Superior temporal gyrus (tissue), 1 donor: ENCODE data around the gene RMI1.
"Not testable (repeated sequence)": the region's sequence is repeated elsewhere in the genome, so short reads cannot be mapped to it uniquely, and the experiment has no call there.

Experiments
- DNase-seq: peaks from one replicate; pipeline ENCODE4 v3.0.0-alpha.2; 2016; ENCODE audit errors: extremely low spot score

RMI1 gene

DNA sequence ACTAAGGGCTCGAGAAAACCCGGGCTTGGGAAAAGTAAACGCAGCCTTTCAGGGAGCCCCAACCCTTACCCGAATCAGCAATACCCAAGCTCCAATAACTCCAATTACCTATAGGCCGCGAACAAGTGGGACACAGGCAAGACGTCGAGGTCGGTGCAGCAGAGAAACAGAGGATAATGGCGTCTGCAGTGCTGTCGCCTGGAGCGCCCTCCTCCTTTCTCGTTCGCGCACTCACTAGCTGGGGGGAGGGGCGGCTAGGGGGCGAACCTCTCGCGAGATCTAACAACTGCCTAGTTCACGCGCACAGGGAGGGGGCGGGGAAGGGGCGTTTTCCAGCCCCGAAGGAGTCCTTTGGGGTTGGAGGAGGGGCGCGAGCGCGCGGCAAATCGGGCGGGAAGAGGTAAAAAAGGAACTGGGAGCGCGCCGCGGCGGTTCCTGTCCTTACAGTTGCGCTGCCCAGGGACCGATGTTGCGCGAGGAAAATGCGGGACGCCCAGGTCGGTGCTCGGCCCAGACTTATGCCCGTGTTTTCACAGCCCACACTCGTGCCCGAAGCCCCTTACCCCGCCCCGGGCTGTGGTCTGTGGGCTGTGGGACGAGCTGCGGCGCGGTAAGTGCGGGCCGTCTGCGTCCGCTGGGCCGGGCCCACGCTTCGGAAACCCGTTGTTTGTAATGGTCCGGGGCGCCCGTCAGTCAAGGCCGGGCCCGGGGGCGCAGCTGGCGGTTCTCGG, at the start of gene RMI1:
RMI1 (plus strand) TSS at position 411 of the 731 bp plus-strand sequence. CDS start 20,182 bp downstream, outside the sequence.
- DNase-seq, result peak; percentile 95

DNA sequence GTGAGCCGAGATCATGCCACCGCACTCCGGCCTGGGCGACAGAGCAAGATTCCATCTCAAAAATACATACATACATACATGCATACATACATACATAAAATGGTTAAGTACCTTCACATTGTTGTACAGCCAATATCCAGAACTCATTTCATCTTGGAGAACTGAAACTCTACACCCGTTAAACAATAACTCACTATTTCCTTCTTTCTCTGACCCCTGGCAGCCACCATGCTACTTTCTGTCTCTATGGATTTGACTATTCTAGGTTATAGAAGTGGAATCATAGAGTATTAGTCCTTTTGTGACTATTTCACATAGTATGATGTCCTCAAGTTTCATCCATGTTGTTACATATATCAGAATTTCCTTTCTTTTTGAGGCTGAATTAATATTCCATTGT, 49.7 kb upstream of the RMI1 start:
- DNase-seq, result no peak

DNA sequence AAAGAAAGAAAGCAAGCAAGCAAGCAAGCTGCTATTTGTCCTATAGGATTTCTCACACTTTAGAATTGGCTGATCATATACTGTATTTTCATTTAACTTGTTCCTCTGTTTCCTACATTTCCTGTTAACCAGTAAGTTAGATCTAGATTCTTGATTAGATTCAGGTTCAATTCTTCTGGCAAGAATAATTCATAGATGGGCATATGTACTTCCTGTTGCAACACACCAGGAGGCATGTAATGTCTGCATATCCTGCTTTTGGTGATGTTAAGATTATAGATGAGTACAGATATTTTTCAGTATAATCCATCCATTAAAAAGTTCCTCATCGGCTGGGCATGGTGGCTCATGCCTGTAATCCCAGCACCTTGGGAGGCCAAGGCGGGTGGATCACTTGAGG, 48.6 kb upstream of the RMI1 start:
- DNase-seq, result no peak

DNA sequence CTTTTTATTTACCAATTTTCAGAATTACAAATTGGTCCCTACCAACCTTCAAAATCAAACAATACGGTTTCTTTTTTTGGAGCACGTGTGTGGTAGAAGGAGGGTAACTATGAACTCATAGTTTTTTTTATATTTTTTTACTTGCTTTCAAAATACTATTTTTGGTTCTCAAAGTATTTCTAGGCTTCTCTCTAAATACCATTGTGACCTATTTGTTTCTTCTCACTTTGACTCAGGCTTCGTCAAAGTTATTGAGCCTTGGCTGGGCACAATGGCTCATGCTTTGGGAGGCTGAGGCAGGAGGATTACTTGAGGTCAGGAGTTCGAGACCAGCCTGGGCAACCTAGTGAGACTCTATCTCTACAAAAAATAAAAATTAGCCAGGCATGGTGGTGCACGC, 47.8 kb upstream of the RMI1 start:
- DNase-seq, result no peak

DNA sequence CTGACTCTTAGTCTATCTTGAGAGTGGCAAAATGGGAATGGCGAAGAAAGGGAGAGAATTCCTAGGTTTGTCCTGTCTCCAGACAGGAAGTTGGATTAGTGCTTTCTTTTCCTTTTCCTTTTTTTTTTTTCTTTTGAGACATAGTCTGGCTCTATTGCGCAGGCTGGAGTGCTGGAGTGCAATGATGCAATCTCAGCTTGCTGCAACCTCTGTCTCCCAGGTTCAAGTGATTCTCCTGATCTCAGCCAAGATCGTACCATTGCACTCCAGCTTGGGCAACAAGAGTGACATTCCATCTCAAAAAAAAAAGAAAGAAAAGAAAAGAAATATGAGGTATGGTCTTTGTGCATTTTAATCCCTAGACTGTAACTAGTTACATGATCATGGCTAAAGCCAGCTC, 46.8 kb upstream of the RMI1 start:
- DNase-seq, result no peak

DNA sequence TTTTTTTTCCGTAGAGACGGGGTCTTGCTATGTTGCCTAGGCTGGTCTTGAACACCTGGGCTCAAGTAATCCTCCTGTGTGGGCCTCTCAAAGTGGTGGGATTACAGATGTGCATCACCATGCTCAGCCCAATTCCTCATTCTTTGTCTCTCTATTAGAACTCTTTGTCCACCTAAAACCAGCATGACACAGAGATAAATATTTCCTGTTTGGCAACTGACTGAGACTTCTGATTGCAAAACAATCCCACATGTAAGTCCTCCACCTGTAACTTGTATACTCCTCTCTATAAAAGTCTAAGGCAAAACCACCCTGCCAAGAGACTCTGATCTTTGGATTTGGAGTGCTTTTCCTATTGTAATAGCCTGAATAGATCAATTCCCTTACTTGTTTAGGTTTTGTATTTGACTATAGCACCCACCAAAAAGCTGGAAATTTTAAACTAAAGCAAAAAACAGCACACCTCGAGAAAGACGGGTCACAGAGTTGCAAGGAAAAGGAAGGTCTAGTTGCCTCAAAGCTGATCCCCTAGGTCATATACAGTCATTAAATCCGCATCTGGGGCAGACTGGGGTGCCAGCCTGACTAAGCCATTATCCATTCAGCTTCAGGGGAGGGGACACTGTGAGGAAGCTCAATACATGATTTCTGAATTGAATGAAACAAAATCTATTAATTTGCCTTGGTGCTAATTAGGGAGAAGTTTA, 45.9 kb upstream of the RMI1 start:
- no peak for DNase-seq

DNA sequence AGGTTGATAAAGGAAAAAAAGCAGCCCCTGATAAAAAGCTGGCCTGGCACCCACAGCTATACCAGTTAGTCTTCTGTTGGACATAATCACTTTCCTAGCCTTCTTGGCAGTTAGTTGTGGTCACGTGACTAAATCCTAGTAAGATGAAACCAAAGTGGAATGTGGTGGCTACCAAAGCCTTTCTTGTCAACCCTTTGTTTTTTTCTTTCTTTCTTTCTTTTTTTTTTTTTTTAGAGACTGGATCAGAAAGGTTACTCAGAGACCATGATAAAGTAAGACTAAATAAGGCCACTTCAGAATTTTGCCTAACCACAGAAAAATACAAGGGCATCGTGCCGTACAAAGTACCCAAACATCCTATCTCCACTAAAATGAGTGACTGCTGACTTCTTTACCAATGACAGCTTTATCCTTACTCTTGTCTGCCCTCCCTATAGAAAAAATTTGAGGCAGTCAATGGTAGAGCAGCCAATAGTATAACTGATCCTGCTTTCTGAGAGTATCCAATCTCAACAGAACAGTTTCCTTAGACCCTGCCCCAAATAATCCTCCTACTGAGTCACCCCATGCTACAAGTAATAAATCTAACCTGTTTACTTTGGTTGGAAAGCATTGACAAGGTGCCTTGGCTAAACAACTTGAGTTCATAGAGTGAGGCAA, 45.2 kb upstream of the RMI1 start:
- no peak for DNase-seq

DNA sequence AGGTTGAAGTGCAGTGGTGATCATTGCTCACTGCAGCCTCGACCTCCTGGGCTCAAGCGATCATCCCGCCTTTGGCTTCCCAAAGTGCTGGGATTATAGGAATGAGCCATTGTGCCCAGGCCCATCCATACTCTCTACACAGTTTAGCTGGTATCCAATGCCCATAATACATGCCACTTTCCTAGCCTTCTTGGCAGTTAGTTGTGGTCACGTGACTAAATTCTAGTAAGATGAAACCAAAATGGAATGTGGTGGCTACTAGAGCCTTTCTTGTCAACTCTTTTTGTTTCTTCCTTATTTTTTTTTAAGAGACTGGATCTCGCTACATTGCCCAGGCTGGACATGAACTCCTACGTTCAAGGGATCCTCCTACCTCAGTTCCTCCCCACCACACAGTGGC, 44.1 kb upstream of the RMI1 start:
- DNase-seq, result no peak

DNA sequence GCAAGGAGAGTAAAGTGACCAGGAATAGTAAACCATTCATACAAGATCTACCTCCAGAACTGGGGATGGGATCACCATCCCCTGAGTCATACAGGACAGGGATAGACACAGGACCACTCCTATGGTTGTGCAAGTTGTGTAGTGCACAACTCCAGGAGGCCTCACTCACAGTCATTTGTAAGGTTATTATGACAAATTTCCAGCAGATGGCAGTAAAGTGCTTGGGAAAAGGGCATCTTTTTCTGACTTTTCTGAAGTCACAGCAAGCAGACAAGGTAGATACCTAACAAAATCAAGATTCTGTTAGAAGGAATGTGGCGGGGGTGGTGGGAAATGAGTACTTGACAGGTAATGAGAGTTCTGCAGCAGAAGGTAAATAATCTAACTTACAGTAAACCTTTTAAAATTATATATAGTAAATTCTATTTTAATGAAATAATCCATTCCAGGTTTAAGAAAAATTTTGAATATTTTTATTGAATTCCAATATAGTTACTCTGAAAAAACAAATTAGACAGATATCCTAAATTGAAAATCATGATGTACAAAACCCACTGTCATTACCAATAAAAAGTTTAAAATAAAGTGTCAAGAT, 42.6 kb upstream of the RMI1 start:
- peak; percentile 93 for DNase-seq

DNA sequence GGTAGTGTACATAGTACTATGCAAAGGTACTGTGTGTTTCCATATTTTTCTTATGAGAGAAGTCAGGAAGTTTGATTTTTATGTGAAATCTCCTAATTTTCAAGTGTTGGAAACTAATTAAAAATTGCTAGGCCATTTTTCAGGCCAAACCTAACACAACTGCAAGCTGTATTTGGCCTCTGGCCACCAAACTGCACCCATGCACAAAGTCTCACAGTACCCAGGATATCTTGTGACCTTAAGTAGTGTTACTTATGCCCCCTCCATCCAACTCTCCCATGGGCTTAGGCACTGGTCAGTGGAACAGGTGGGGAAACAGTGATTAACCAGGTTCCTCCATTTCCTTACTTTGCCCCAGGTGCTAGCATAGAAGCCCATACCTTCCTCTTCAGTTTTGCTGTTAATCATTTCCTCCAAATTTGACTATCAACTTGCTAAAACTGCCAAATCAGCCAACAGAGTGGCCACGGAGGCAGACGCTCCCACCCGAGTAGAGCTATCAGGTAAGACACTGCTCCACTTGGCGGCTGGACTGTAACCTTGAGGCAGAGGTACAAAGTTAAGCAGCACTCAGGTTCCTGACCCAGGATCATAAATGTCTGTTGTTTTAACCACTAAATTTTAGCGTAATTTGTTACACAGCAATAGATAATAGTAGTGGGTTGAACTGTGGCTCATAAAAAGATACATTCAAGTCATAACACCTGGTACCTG, 39.9 kb upstream of the RMI1 start:
- DNase-seq, result no peak

DNA sequence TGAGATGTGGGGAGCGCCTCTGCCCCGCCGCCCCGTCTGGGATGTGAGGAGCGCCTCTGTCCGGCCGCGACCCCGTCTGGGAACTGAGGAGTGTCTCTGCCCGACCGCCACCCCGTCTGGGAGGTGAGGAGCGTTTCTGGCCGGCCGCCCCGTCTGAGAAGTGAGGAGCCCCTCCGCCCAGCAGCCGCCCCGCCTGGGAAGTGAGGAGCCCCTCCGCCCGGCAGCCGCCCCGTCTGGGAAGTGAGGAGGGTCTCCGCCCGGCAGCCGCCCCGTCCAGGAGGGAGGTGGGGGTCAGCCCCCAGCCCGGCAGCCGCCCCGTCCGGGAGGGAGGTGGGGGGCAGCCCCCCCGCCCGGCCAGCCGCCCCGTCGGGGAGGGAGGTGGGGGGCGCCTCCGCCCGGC, 32.5 kb upstream of the RMI1 start:
- not testable (repeated sequence) for DNase-seq

DNA sequence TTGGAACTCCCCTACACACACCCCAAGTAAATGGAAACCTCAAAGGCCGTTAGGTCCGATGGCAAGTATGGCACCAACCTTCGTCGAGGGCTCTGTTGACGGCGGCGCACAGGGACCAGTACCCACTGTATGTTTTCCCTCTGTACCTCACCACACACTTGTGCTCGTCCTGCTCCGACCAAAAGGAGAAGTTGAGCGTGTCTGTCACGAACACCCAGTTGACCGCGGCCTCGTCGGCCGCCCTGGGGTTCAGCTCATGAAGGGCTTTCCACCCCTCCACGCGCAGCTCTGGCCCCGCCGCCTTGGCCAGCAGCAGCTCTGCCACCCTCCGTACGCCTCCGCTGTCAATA, 24.5 kb upstream of the RMI1 start:
- DNase-seq, result no peak

DNA sequence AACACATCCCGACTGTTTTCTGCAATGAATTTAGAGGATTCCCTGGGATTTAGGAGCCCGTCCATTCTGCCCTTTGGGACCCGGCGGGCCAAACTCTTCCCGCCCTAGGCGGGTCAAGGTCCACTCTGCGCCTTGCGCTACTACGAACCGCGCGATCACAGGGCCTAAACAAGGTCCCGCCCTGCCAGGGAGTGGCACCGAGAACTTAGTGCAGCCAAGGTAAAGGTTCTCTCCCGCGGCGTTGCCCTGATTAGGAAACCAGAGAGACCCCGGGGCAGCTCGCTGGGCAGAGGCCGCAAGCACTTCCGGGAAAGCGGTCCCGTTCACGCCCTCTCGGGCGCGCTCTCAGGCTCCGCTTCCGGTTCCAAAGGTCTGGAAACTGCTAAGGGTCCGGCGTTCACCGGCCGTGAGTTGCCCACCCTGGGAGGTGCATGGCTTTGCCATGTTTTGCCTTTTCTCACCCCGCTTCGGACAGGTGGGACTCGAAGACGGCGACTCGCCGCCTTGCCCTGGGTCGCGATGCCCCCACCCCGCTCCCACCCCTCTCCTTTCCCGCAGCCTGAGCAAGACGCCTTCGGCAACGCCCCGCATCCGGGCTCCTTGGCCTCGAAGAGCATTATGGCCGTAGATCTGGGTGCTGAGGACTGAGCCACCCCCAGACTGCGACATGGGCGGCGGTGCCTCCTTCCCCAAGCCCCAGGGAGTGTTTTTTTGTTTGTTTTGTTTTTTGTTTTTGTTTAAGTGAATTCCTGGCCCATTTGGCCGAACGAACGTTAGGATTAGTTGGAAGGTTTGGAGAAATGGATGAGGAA, 24.0 kb upstream of the RMI1 start:
- DNase-seq, result peak; percentile 81

DNA sequence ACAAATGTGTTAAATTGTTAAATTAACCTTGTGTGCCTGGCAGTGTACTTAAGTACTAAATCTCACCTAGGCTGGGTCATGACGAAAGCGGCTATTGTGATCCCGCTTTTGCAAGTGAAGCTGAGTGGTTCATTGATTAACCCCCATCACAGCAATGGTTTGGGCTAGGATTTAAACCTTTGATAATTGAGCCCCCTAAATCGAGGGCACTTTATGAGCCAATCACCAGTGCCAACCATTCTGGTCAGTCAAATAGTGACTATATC, 23.4 kb upstream of the RMI1 start:
- DNase-seq, result no peak

DNA sequence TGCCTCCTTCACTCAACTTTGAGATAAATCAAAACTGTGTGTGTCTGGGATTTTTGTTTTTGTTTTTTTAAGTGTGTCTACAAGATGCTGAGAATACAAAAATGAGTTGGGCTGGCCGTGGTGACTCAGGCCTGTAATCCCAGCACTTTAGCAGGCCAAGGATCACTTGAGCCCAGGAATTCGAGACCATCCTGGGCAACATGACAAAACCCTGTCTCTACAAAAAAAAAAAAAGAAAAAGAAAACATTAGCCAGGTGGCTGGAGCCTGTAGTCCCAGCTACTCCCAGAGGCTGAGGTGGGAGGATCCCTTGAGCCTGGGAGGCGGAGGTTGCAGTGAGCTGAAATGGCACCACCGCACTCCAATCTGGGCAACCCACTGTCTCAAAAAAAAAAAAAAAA, 21.5 kb upstream of the RMI1 start:
- no peak for DNase-seq

DNA sequence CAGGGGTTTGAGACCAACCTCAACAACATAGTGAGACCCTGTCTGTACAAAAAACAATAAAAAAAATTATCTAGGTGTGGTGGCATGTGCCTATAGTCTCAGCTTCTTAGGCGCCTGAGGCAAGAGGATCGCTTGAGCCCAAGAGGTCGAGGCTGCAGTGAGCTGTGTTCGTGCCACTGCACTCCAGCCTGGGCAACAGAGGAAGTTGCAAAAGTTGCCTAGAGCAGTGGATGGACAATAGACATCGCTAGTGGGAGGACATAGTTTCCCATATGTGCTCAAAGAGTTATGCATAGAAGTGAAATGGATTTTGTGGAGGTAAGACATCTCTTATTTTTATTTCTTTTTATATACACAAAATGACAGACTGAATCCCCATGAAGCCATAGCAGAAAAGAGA, 19.6 kb upstream of the RMI1 start:
- no peak for DNase-seq

DNA sequence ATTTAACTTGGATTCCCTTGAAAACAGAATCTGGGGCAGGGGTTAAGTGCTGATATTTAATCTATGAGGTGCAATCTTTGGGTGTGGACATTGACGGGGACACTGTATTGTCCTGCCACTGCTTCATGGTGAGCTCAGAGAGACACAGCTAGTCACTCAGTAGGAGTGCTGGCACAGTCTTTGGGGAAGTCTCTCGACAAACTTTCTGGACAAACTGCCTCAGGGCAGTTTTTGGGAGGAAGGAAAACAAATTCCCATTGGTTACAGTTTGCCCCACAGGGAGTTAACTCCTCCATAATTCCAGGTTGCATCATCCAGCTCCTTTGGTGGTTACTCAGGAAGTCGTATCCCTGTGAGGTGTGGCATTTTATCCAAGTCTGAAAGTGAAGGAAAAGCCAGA, 18.4 kb upstream of the RMI1 start:
- DNase-seq, result no peak

DNA sequence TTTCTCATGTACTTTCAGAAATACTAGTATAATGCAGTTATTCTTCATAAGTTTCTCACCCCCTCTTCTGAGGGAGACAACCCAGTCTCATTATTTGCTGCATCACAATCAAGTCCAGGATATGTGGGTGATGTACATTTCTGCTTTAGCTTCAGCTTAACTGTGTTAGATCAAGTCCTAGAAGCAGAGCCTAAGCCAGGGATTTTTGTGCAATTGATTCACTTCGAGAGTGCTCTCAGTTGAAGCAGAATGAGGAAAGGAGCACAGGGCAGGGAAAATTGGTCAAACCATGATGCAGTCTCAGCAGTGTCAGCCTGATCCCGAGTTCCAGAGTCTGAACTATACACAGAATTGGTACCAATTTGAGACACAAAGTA, 15.6 kb upstream of the RMI1 start:
- peak; percentile 16 for DNase-seq

DNA sequence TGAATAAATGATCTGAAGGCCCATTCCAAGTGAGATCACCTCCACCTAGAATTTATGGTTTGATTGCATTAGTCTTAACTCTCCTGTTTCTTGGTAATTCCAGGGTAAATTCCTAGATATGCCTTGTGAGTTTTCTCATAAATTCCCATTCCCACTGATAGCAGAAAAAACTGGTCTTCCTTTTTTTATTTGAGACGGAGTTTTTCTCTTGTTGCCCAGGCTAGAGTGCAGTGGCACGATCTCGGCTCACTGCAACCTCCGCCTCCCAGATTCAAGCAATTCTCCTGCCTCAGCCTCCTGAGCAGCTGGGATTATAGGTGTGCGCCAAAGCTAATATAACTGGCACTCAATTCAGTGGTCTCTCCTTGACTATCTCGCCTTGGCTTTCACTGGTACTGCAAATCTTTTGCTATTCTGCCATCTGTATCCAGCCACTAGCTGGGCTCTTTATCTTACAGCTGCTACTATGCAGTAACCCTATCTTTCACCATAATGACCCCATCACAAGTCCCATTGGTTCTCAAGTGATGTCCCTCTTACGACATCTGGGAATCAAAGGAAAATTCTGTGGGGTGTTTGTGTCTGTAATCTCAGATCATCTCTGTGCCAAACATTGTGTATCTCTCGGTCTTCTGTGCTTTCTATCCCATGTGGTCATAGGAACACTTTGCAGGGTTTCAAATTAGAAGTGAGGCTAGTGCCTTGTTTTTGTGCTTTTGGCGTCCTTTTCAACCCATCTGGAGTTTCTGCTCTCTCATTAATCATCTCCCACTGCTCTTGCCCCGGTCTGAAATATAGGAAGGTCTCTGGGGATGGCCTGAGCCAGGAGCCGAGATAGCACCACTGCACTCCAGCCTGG, 15.0 kb upstream of the RMI1 start:
- DNase-seq, result peak; percentile 8

DNA sequence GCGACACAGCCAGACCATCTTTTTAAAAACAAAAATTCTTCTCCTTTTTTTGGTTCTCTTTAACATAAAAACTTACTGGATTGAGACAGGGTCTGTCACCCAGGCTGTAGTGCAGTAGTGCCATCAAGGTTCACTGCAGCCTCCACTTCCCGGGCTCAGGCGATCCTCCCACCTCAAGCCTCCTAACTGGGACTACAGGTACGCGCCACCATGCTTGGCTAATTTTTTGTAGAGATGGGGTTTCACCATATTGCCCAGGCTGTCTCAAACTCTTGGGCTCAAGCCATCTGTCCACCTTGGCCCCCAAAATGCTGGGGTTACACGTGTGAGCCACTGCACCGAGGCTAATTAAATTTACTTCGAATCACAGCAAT, 14.4 kb upstream of the RMI1 start:
- DNase-seq, result no peak

DNA sequence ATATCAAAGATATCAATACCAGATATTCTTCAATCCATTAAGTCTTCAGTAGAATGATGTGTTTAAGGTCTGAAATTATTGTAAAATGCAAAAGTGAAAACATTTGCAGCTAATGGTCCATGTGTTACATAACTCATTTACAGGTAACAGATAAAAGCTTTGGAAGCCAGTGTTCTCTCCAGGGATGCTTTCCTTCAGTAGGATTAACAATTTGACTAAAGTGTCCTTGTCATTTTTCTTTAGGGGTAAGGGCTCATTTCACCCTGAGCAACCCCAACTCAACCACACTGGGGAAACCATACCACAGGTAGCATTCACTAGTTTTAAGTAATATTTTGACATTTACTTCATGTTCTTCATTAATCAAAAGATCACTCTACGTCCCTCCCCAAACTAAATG, 13.5 kb upstream of the RMI1 start:
- DNase-seq, result no peak
